Cerebellar cortex (tissue), 1 donor: ENCODE measurements around the gene CLEC2D.
"Not testable (repeated sequence)": the region's sequence is repeated elsewhere in the genome, so short reads cannot be mapped to it uniquely, and the experiment has no call there.

Experiments used
- DNase-seq: peaks from one replicate; pipeline ENCODE4 v3.0.0-alpha.2; 2015; ENCODE audit warnings: low spot score

Gene CLEC2D

GRCh38 chr12:9700606-9700956, 31.1 kb downstream of the CLEC2D start:
- DNase-seq = no peak

- DNase-seq = no peak
Observed at GRCh38 chr12:9701380-9702154, 32.1 kb downstream of the CLEC2D start.

GRCh38 chr12:9702255-9702654, 32.7 kb downstream of the CLEC2D start:
- no peak for DNase-seq

GRCh38 chr12:9704561-9704960, 35.0 kb downstream of the CLEC2D start:
- DNase-seq = not testable (repeated sequence)

- DNase-seq = no peak
Observed at GRCh38 chr12:9706086-9706685, 36.7 kb downstream of the CLEC2D start.

- DNase-seq = no peak
Observed at GRCh38 chr12:9707356-9707755, 37.8 kb downstream of the CLEC2D start.

GRCh38 chr12:9707864-9708808, 38.6 kb downstream of the CLEC2D start:
- peak; percentile 31 for DNase-seq

- DNase-seq = no peak
Observed at GRCh38 chr12:9708853-9709252, 39.3 kb downstream of the CLEC2D start.

- no peak for DNase-seq
Observed at GRCh38 chr12:9710584-9711375, 41.3 kb downstream of the CLEC2D start.

GRCh38 chr12:9711664-9712063, 42.2 kb downstream of the CLEC2D start:
- DNase-seq = no peak

- DNase-seq = not testable (repeated sequence)
Observed at GRCh38 chr12:9713032-9713558, 43.6 kb downstream of the CLEC2D start.

GRCh38 chr12:9717070-9717925, 47.8 kb downstream of the CLEC2D start:
- DNase-seq = no peak

- no peak for DNase-seq
Observed at GRCh38 chr12:9718968-9719367, 49.5 kb downstream of the CLEC2D start.

GRCh38 chr12:9719790-9720189, 50.3 kb downstream of the CLEC2D start:
- DNase-seq = no peak

GRCh38 chr12:9721394-9722092, 52.0 kb downstream of the CLEC2D start:
- DNase-seq = no peak

- no peak for DNase-seq
Observed at GRCh38 chr12:9724023-9724422, 54.5 kb downstream of the CLEC2D start.

- no peak for DNase-seq
Observed at GRCh38 chr12:9725213-9725870, 55.8 kb downstream of the CLEC2D start.

- no peak for DNase-seq
Observed at GRCh38 chr12:9727813-9728212, 58.3 kb downstream of the CLEC2D start.

- DNase-seq = no peak
Observed at GRCh38 chr12:9729082-9729481, 59.6 kb downstream of the CLEC2D start.
